GM12872 (cell line): ENCODE measurements around the gene CR2.

Source experiments
- CTCF ChIP-seq: IDR thresholded peaks from 3 replicates; pipeline ENCODE4 v1.5.1; 2011; ENCODE audit warnings: low read depth, mild to moderate bottlenecking, low read length, moderate library complexity; ENCODE audit not compliant: insufficient read depth

Gene CR2

DNA sequence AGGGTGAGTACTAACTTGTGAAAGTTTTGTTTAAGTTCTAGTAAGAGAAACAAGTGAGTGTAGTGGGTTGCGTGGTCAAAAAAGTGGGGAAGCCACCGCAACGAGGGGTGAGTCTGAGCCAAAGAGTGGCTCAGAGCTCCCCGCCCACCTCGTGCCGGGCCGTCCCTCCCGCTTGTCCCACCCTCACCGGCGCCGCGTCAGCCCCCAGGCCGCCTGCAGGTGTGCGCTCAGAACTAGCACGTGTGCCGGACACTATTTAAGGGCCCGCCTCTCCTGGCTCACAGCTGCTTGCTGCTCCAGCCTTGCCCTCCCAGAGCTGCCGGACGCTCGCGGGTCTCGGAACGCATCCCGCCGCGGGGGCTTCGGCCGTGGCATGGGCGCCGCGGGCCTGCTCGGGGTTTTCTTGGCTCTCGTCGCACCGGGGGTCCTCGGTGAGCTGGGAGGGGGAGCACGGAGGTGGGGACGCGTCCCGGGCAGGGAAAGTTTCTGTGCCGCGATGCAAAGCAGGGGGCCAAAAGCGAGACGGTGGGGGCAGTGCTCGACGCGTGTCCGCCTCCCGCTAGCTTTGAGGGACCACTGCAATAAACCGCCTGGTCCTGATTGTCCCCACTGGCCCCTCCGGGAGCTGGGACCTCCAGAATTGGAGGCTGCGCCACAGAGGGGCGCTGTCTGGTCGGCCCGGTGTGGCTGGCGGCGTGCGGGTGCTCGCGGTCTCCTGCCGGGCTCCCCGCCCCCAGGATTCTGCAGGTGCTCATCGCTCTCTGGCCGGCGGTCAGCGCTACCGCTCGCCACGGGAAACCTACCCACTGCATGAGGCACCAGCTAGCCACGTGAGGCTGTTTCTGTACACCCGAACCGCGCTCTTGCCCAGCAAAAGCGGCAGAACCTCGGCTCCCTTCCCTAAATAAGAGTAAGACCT is at the start of gene CR2:
CR2 (plus strand) TSS at position 283 of the 919 bp plus-strand sequence; CDS start at position 374, 91 bp downstream.
- TF ChIP-seq CTCF = peak; percentile 73

DNA sequence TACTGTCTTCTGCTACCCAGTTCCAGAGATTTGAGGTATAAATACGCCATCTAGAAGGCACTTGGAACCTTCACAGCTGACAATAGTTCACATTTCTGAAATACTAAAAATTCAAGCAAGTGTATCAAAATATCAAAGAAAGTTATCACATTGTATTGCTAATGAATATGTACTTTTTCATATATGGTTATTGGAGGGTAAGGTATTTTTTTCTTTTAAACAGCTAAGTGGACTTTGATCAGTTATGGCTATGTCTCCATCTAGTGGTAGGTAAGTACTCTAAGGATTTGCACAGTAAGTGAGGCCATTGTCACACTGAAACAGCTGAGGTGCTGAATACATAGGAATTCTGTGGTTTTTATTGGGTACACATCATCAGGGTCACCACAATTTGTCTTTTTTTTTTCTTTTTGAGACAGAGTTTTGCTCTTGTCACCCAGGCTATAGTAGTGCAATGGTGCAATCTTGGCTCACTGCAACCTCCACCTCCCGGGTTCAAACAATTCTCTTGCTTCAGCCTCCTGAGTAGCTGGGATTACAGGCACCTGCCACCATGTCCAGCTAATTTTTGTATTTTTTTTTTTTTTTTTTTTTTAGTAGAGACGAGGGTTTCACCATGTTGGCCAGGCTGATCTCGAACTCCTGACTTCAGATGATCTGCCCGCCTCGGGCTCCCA is 49.1 kb upstream of the CR2 start:
- TF ChIP-seq CTCF = peak; percentile 67

DNA sequence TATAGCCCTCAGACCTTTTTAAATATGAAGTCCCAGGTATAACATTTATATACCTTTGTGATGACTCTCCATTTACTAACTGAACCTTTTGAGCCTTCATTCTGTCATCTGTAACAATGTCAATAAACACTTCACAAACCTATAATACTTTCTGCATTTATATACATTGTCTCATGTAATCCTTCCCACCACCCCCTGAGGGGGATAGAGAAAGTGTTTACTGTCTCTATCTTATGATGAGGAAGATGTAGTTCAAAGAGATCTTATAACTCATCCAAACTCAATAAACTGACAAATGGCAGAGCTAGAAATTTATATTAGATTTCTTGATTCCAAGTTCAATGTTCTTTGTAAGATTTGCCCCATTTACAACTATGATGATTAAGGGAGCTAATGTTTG is 48.3 kb upstream of the CR2 start:
- no peak for TF ChIP-seq CTCF

DNA sequence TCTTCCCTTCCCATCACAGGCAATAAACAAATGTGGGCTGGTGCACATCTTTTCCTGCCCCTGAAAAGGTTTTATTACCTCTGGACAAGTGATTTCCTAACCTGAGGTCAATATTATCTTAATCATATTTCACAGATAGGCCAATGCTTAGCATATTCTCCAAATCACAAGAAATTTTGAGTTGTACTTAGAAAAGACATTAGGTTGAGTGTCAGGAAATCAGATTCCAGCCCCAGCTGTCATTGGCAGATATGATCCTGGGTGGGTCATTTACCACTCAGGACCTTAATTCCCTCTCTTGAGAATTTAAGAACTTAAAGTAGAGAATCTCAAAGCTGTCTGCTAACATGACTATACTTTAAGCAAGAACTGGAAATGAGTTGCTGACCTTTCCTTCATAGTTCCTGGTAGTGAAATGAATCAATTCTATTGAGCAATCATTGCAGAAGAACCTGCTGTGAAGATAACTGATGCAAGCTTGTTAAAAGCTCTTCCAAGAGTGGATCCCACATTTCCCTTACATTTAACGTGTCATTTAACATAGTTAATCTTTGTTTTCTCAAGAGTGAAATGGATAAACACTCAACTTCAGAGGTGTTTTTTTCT is 46.4 kb upstream of the CR2 start:
- no peak for TF ChIP-seq CTCF

- TF ChIP-seq CTCF = no peak
Observed at GRCh38 chr1:207412845-207413244, 41.3 kb upstream of the CR2 start.

GRCh38 chr1:207414606-207415108 is 39.5 kb upstream of the CR2 start:
- TF ChIP-seq CTCF = no peak

DNA sequence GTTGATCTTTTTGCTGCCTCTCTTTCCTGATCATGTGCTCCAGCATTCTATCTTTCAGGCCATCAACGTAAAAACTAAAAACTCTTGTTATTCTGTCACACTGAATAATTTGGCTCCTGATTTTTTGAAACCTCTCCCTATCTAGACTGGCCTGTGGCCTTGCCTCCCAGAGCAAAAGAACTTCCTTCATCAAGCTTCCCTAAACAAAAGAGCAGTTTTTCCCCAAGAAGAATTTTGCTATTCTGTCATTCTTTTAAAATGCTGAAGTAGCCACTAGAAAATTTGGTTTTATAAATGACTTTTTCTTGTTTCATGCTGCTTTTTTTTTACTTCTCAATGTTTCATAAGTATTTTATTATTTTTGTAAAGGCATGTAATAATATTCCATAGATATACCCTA is 37.1 kb upstream of the CR2 start:
- no peak for TF ChIP-seq CTCF
